GM19043 (cell line): ENCODE measurements around the gene S100A7A.
"Not testable (repeated sequence)": the region's sequence is repeated elsewhere in the genome, so short reads cannot be mapped to it uniquely, and the experiment has no call there.

Experiments
- ATAC-seq: cut with Tn5 transposase; IDR thresholded peaks from one replicate; pipeline ENCODE4 v1.9.1; 2021; ENCODE audit warnings: low read depth; ENCODE audit not compliant: unreplicated experiment

The S100A7A gene

DNA sequence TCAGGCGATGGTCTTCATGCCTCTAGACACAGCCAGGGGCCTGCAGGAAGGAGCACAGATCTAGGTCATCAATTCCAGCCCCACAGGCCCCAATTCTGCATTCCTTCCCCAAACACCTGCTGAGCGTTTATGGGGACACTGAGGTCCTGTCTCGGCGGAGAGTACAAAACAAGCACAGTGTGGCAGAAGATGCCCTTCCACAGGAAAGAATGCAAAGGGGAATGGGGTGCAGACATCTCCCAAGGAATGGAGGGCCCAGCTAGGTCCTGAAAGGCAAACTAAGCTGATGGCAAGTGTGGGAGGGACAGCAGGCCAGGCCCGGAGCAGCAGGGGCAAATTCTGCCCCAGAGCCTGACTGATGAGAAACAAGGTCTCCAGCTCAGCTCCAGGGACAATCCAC is 21.9 kb upstream of the S100A7A start:
- no peak for ATAC-seq

DNA sequence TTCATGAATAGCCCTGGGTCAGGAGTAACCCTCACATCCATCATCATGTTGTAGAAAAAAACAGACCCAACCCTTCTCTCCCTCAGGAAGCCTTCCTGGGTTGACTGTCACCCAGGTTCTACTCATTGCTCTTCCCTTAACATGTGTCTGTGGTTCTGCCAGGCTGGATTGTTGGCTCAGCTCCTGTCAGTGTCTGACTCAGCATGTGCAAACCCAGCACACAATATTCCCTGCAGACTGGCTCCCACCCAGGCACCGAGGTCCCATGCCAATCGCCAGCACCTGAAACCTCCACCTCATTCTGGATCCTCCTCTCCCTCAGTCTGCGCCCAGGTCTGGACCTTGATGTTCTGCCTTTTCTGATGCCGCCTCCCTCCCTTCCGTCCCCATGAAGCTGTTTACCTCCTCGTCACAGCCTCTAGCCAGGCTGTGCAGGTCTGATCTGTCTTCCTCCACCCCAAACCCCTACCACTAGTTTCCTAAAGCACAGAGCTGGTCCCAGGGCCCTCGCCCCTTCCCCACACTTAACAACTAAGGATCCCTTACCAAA is 21.1 kb upstream of the S100A7A start:
- ATAC-seq, result no peak

DNA sequence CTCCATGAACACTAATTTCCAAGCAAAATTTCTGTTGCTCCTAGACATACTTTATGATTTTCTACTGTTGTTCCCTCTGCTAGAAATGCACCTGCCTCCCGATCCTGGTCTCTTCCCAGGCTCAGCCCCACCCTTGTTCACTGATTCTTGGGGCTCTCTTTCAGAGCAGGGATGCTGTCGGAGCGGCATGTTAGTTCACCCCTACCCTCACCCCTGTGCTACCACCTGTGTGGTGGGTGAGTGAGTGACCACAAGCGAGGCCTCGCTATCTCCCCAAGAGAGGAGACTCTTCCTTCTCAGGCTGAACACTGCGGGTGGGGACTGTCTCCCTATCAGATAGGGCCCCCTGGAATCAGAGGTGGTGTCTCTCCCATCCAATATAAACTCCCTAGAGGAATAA is 20.5 kb upstream of the S100A7A start:
- no peak for ATAC-seq

DNA sequence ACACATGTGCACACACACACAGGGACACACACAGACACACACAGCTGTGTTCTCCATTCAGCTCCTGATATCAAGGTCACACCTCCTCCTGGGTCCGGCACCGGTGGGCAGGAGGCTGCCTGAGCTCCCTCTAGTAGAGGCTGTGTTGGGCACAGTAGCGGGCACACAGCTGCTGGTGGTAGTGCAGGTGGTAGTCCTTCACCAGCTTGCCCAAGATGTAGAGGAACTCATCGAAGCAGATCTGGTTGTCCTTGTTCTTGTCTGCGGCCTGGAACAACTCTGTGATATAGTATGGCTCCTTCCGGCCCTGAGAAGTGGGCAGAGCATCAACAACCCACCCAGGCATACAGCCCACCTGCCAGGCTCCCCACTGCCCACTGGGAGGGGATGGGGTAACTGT is 19.9 kb upstream of the S100A7A start:
- no peak for ATAC-seq

DNA sequence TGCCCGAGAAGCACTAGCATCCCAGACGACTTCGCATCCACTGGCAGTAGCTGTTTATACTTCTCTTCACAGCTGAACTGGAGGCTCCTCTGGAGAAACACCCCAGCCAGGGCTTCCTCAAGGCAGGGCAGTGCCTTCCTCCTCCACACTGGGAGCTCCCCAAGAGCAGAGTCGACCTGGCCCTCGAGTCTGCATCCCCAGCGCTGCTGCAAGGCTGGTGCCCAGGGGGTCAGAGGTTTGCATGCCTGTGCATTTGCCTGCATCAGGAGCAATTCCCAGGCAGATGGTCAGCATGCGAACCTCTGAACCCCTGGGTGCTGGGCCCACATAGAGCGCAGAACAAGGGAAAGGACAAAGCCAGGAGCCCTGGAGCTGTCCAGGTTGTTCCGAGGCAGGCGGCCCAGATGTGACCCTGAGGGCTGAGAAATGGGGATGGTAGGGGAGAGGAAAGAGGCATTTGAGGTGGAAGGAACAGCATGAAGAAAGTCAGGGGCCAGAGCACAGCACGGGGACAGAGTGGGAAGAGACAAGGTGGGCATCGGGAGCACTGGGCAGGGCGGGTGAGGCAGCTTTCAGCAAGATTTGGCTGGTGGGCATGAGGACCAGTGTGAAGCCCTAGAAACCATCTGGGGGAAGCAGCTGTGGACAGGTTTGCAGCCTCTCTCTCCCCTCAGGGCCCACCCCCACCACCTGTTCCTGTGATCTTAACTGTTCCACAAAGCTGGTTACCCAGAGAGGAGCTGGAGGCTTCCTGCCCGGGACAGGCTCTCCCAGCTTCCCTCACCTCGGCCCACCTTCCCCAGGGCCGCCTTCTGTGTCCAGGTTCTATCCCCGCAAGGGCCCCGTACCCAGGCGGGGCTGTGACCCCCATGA is 19.0 kb upstream of the S100A7A start:
- ATAC-seq, result no peak

DNA sequence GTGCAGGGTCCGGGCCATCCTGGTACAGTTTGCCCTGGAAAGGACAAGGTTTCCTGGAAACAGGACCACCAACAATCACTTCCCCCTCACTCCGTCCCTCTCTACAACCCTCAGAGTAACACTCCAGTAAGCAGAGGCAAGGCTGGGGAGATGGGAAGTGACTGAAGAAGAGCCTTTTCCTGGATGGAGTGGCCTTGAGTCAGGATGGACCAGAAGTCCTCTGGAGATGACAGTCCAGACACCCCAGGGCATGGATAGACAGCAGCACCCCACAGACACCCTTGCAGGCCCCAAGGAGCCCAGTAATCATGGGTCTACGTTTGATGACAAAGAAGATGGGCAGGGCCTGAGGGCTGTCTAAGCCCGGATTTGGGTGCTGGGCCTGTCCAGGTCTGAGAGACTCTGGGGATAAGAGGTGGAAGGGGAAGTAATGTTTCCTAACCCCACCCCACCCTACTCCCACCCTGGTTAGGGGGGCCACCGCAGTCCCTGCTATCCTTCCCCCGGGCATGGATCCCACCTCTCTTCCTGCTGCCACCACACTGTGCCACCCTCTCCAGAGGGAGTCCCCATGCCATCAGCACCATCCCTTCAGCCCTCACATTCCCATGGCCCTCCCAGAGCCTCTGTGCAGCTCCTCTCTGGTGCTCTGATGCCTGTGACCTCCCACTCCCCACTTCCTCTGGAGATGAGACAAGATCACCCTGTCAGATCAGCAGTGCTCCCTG is 18.2 kb upstream of the S100A7A start:
- no peak for ATAC-seq

DNA sequence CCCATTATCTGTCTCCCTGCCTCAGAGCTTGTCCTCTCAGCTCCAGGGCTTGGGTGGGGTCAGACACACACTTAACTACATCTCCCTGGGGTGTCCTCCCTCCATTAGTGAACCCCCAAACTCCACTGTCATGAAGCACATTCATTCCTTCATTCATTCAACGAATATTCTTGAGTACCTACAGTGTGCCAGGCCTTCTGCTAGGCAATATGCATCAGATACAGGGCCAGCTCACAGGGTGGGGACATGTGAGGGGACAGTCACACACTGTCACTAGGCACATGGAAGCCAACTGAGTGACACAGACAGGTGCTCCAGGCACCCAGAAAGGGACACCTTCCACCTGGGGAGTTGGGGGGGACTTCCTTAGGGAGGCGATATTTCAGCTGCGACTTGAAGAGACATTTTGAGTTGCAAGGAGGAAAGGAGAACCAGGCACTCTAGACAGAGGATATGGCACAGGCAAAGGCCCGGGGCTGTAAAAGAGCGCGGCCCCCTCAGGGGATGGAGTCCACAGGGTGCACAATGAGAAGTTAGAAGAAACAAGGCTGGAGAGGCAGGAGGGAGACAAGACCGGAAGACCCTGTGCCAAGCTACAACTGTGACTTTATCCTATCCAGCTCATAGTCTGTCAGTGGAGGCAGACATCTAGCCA is 16.8 kb upstream of the S100A7A start:
- ATAC-seq, result no peak

DNA sequence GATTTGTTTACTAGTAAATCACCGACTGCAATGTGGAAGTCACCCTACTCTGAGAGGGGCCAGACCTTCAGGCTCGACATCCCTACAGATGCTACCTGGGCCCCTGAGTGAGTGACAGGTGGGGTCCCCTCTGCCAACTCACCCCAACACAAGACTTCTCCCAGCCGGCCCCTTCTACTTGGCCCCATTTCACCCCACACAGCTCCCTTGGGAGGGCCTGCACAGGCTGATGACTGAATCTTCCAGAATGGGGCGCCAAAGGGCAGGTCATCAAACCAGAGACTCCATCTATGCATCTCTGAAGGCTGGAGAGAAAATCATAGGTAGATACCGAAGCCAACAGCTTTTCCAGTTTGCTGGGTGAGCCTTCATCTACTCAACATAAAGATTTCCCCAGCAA is 16.1 kb upstream of the S100A7A start:
- no peak for ATAC-seq

DNA sequence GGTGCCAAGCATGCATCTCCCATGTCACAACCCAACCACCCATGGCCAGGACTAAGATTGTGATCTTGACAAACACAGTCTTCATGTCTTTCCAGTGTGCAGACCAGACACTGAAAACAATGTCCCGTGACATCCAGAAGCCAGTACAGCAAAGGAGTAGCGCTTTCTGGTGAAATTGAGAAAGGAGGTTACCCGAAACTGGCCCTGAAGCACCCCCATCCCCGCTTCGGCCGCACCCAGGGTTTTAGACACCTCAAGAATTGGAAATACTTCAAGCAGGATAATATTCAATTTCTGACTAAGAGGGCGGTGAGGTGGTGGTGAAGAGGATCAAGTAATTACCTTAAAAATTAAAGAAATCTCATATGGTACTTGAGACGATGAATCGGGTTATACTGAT is 14.9 kb upstream of the S100A7A start:
- no peak for ATAC-seq

DNA sequence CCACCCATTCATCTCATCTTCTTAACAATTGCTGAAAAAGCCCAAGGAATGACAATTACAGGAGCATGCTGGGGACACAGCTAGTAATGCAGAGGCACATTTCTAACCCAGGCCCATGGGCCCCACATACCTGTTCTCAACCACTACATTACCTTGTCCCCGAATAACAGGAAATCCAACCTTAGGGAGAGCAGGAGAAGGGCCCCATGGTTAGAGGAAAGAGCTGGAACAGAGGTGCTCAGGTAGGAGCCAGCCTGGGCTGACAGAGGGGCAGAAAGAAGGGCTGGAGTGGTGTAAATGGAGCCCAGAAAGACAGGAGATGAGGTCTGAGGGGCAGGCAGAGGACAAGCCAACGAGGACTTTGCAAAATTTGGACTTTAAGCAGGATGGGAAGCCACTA is 14.1 kb upstream of the S100A7A start:
- ATAC-seq, result no peak

DNA sequence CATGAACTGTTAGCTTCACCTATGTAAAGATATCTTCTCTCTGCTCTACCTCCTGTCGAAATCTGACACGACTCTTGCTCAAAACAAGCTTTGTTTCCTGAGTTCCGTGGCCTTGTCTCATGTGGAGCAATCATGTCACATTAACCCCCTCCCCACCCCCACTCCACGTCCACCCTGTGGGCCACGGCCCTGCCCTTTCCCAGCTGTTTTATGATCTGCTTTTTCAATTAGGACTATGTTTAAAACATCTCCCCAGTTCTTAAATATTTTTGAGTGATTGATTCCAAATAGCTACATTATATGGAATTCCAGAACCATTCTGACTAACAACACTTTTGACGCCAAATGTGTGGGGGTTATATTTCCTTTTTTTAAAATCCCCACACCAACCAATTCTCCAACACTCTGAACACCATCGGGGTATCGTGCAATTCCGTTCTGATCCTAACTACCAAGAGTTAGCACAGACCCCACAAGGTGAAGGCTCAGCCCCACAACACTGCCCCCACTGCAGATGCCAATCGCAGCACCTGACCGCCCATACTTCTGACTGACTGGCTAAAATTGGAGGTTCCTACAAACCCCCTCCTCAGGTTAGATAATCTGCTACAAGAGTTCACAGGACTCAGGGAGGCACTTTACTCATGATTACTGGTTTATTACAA is 12.8 kb upstream of the S100A7A start:
- no peak for ATAC-seq

DNA sequence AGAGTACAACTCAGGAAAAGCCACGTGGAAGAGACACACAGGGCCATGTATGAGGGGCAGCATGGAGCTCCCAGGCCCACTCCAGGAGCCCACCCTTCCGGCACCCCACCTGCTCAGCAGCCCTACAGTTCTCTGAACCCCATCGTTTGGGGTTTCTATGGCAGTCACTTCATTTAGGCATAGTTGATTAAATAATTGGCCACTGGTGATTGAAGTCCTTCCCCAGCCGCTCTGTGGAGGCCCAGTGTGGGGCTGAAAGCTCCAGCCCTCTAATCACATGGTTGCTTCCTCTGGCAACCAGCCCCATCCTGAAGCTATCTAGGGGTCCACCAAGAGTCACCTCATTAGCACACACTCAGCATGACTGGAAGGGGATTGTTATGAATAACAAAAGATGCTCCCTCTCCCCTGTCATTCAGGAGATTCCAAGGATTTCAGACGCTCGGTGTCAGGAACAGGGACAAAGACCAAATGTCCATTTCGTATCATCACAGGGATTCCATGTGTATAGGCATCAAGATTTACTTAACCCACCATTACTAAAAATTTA is 12.2 kb upstream of the S100A7A start:
- no peak for ATAC-seq

DNA sequence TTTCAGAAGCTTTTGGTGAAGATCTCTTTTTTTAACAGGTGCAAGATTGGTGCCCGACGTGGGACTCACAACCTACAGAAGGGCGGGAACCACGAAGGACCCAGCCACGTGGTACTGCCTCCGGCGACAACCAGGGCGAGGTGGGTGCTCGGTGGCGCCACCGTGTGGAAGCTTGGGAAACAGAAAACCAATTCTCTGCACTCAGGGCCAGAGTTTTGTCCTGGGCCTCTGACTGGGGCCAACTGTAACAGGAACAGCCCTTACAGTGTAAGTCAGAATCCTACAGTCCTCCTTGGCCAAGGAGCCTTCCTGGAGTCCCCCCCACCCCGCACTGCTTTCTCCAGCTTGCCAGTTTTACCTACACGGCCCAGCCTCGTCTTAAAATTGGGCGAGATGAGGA is 11.6 kb upstream of the S100A7A start:
- ATAC-seq, result no peak

DNA sequence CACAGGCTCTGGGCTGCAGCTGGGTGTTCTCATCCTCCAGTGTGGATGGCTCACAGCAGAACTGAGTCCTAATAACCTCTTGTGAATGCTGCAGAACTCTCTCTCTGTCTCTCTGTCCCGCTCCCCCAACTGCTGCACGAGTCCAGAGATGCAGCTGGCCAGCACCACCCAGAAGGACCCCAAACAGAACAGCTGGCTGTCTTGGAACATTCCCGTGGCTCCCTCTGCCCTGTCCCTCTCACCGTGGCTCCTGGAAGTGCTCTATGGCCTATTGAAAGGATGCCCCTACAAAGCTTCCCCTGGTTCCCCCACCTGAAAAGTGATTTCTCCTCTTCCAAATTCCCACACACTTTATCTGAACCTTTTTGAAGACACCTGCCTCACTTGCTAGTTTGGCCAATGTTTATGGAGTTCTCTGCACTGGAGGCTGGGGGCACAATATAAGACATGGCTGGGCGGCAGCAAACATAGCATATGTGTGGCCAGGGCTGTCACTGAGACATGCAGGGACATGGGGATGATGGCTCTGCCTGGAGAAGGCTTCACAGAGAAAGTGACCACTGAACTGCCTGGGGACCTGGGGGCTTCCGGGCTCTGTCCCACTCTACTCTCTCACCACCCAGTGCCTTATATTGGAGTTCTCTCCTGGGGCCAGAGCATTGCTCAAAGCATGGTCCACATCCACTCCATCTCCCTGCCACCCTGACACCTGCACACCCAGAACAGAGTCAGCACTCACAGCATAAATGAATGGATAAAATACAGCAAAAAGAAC is 10.3 kb upstream of the S100A7A start:
- not testable (repeated sequence) for ATAC-seq

DNA sequence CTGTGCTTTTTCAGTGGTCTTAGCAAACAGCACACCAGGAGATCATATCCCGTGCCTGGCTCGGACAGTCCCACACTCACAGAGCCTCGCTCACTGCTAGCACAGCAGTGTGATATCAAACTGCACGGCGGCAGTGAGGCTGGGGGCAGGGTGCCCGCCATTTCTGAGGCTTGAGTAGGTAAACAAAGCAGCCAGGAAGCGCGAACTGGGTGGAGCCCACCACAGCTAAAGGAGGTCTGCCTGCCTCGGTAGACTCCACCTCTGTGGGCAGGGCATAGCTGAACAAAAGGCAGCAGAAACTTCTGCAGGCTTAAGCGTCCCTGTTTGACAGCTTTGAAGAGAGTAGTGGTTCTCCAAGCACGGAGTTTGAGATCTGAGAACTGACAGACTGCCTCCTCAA is 9.0 kb upstream of the S100A7A start:
- not testable (repeated sequence) for ATAC-seq

DNA sequence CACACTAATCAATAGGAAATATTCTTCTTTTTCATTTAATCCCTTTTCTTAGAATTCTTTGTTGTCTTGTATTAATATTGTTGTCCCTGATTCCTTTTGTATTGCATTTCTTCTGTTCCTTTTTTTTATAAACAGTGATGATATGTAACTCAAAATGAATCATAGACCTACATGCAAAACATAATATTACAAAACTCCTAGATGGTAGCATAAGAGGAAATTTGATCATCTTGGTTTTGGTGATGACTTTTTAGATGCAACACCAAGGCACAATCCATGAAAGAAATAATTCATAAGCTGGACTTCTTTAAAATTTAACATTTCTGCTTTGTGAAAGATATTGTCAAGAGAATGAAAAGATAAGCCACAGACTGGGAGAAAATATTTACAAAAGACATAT is 2.4 kb upstream of the S100A7A start:
- ATAC-seq, result not testable (repeated sequence)

DNA sequence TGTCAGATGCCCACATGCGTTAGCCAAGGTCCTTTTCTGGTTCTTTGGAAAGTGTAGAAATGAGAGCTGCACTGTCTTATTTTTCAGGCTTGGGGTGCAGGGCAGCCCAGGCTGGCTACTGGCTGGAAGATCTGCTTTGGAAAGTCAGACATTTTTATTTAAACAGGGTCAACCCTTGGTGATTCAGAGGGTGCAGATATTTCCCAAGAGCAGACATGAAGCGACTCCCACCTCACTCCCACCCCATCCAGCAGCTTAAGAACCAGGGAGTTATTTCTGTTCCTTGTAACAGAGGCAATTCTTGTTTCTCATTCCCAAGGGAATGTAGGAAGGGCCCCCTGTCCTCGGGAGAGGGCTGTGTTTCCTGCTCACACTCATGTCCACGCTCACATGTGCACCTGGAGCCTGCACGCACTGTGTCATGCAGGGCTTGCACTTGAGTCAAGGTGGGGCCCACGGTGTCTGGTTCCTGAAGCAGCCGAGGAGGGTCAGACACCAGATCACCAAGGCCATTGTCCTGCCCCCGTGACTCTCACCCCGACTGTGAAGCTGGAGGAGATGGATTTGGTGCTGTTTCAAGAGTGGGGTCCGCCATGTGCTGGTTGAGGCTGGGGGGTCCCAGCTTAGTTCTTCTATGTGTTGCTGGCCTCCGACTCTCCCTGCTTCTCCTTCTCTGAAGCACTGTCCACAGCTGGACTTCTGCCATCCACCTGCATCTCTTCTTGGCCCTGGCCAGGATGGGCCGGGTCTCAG is 992 bp downstream of the S100A7A start:
- ATAC-seq, result no peak

DNA sequence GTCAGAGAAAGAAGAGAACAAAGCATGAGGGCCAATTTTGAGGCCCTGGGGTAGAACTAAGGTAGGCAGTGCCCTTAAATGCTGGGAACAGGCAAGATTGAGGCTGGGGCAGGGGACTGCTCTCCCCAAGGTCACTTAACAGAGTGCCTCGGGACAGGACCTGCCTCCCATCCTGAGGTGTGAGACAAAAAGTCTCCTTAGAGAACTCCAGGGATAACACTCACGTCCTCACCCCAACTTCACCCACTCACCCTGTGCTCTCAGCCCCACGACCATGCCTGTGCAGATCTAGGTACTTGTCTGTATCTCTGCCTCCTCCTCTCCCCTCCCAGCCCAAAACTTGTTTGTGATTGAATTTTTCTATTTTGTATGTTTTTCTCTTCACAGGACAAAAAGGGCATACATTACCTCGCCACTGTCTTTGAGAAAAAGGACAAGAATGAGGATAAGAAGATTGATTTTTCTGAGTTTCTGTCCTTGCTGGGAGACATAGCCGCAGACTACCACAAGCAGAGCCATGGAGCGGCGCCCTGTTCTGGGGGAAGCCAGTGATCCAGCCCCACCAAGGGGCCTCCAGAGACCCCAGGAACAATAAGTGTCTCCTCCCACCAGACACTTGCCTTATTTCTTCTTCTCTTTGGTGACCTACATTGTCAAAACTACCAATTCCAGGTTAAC is 2.6 kb downstream of the S100A7A start:
- ATAC-seq, result not testable (repeated sequence)
